A549 (cell line): ENCODE data around the gene ADGRD1. TPM values are rescaled to one million over a fixed set of nuclear protein-coding genes. Genes with fewer than 3 reads are reported as not detected.

ENCODE experiments used
- ATAC-seq, 2 experiments: fragments of 200-7000 bp in 1 of 2; fragments of >200 bp in 1 of 2; cut with Nextera tagmentation in 1 of 2; cut with Tn5 transposase in 1 of 2; 3 replicates each; pipeline versions ENCODE4 v1.8.0 to v1.9.1; 2018 to 2020; ENCODE audit warnings: mild to moderate bottlenecking in 1 of 2, moderate library complexity in 1 of 2
- CTCF ChIA-PET: fragments of 300-600 bp; sonication (Branson Sonifier 250); formaldehyde crosslinking; extraction: SDS; loops from one replicate; lab custom pipeline; 2021; ENCODE audit warnings: antibody characterized with exemption, inconsistent platforms; lab: Yijun Ruan, JAX
- POLR2A ChIA-PET: fragments of 350-600 bp; formaldehyde crosslinking; extraction: SDS; loops from one replicate; lab custom pipeline; 2021; ENCODE audit warnings: antibody characterized with exemption, inconsistent platforms; lab: Yijun Ruan, JAX
- DNase-seq, 2 experiments: peaks; one replicate each; pipeline versions ENCODE4 v3.0.0 to v3.0.0-alpha.2; 2011 to 2016; ENCODE audit warnings: low read depth in 1 of 2, low spot score in 1 of 2
- FAIRE-seq: peaks from 2 replicates; lab custom pipeline; 2011; peaks lifted over from hg19 to GRCh38; lab: Jason Lieb, UNC
- H3K27ac ChIP-seq, 2 experiments: fragments of >200 bp; sonication (Bioruptor Twin); formaldehyde crosslinking; 3 replicates each; pipeline ENCODE4 v1.5.1; 2016 to 2017
- H3K4me1 ChIP-seq: fragments of >200 bp; sonication (Bioruptor Twin); formaldehyde crosslinking; 3 replicates; pipeline ENCODE4 v1.6.1; 2016
- H3K4me2 ChIP-seq: fragments of >200 bp; sonication (Bioruptor Twin); formaldehyde crosslinking; 3 replicates; pipeline ENCODE4 v1.6.1; 2016
- H3K4me3 ChIP-seq: fragments of >200 bp; sonication (Bioruptor Twin); formaldehyde crosslinking; 3 replicates; pipeline ENCODE4 v1.5.1; 2016
- H3K9me3 ChIP-seq: fragments of >200 bp; sonication (Bioruptor Twin); formaldehyde crosslinking; 3 replicates; pipeline ENCODE4 v1.6.1; 2016
- ATOH8 ChIP-seq: fragments of 250-450 bp; sonication (Bioruptor Pico); IDR thresholded peaks from 2 replicates; pipeline ENCODE4 v1.5.0; 2020; ENCODE audit warnings: low read depth, mild to moderate bottlenecking, moderate library complexity
- BHLHE40 ChIP-seq: IDR thresholded peaks from 2 replicates; pipeline ENCODE4 v1.6.1; 2012; ENCODE audit warnings: low read depth, low read length, inconsistent platforms
- CBX2 ChIP-seq: fragments of 200-600 bp; sonication (generic); IDR thresholded peaks from 2 replicates; pipeline ENCODE4 v1.6.1; 2016; ENCODE audit warnings: low read depth, mild to moderate bottlenecking, borderline replicate concordance
- EHF ChIP-seq: fragments of 250-450 bp; sonication (Bioruptor Pico); IDR thresholded peaks from 2 replicates; pipeline ENCODE4 v1.5.0; 2020; ENCODE audit warnings: mild to moderate bottlenecking
- EP300 ChIP-seq, 2 experiments: fragments of >200 bp; sonication (Bioruptor Twin); formaldehyde crosslinking; IDR thresholded peaks; 2 replicates in 1 of 2; 3 replicates in 1 of 2; pipeline ENCODE4 v1.6.1; 2016 to 2017
- ESRRA ChIP-seq: fragments of 150-350 bp; IDR thresholded peaks from 2 replicates; pipeline ENCODE4 v1.6.1; 2014; ENCODE audit warnings: mild to moderate bottlenecking, low read length, borderline replicate concordance
- FOSB ChIP-seq: fragments of 250-450 bp; sonication (Bioruptor Pico); IDR thresholded peaks from 2 replicates; pipeline ENCODE4 v1.5.0; 2020; ENCODE audit warnings: mild to moderate bottlenecking, moderate library complexity
- FOSL2 ChIP-seq, 2 experiments: fragments of 450-650 bp in 1 of 2; fragments of >200 bp in 1 of 2; sonication (Bioruptor Twin) in 1 of 2; formaldehyde crosslinking; IDR thresholded peaks; 2 replicates each; pipeline versions ENCODE4 v1.5.0 to v1.6.1; 2016 to 2020; ENCODE audit warnings: mild to moderate bottlenecking in 1 of 2, moderate library complexity in 1 of 2
- FOXS1 ChIP-seq: fragments of 250-450 bp; sonication (Bioruptor Pico); IDR thresholded peaks from 2 replicates; pipeline ENCODE4 v1.5.0; 2020; ENCODE audit warnings: mild to moderate bottlenecking, moderate library complexity
- HDAC2 ChIP-seq: fragments of 200-600 bp; sonication (generic); IDR thresholded peaks from 2 replicates; pipeline ENCODE4 v1.6.1; 2016
- HES2 ChIP-seq: fragments of >200 bp; sonication (Bioruptor Twin); formaldehyde crosslinking; IDR thresholded peaks from 2 replicates; pipeline ENCODE4 v1.6.1; 2016
- HOXA7 ChIP-seq: fragments of 250-450 bp; sonication (Bioruptor Pico); IDR thresholded peaks from 2 replicates; pipeline ENCODE4 v1.5.0; 2020; ENCODE audit warnings: mild to moderate bottlenecking, moderate library complexity
- HOXB13 ChIP-seq: fragments of 250-450 bp; sonication (Bioruptor Pico); IDR thresholded peaks from 2 replicates; pipeline ENCODE4 v1.5.0; 2020; ENCODE audit warnings: low read depth, mild to moderate bottlenecking, moderate library complexity
- JUNB ChIP-seq: fragments of >200 bp; sonication (Bioruptor Twin); formaldehyde crosslinking; IDR thresholded peaks from 2 replicates; pipeline ENCODE4 v1.6.1; 2016
- KDM5A ChIP-seq: fragments of 200-600 bp; sonication (generic); IDR thresholded peaks from 2 replicates; pipeline ENCODE4 v1.6.1; 2016; ENCODE audit warnings: antibody characterized with exemption, mild to moderate bottlenecking
- MAZ ChIP-seq: fragments of 150-350 bp; IDR thresholded peaks from 2 replicates; pipeline ENCODE4 v1.6.1; 2014; ENCODE audit warnings: antibody characterized with exemption, low read depth, low read length, borderline replicate concordance
- MYC ChIP-seq: IDR thresholded peaks from 2 replicates; pipeline ENCODE4 v1.6.1; 2012; ENCODE audit warnings: mild to moderate bottlenecking, inconsistent platforms, low read length, improper control_type of control experiment, borderline replicate concordance
- NFE2L2 ChIP-seq: fragments of 150-350 bp; conservative IDR thresholded peaks from 2 replicates; pipeline ENCODE4 v1.6.1; 2014; ENCODE audit warnings: low read length
- NPAS2 ChIP-seq: fragments of 250-450 bp; sonication (Bioruptor Pico); IDR thresholded peaks from 2 replicates; pipeline ENCODE4 v1.8.0; 2022; ENCODE audit warnings: mild to moderate bottlenecking, moderate library complexity, borderline replicate concordance
- PBX3 ChIP-seq: IDR thresholded peaks from 2 replicates; pipeline ENCODE4 v1.6.1; 2012
- RCOR1 ChIP-seq: fragments of 150-350 bp; IDR thresholded peaks from 2 replicates; pipeline ENCODE4 v1.6.1; 2014; ENCODE audit warnings: antibody characterized with exemption, low read length, low read depth
- REST ChIP-seq: fragments of 200-600 bp; sonication (generic); IDR thresholded peaks from 2 replicates; pipeline ENCODE4 v1.6.1; 2016; ENCODE audit warnings: antibody characterized with exemption, mild to moderate bottlenecking, moderate library complexity
- SREBF2 ChIP-seq: fragments of 450-650 bp; IDR thresholded peaks from 2 replicates; pipeline ENCODE4 v1.6.1; 2014; ENCODE audit warnings: mild to moderate bottlenecking, moderate library complexity
- ZNF302 ChIP-seq: fragments of 250-450 bp; sonication (Bioruptor Pico); IDR thresholded peaks from 2 replicates; pipeline ENCODE4 v1.9.0; 2021; ENCODE audit warnings: inconsistent platforms, mild to moderate bottlenecking, moderate library complexity
- WGBS: methylation state at CpG from one replicate; pipeline ENCODE4 v1.1.6; 2017; ENCODE audit errors: missing lambda C conversion rate; 5-methylcytosine and 5-hydroxymethylcytosine counted together
- polyA plus RNA-seq, 4 experiments: library from polyadenylated mRNA; depleted of rRNA in 3 of 4; stranded (reverse); fragments of >200 nt; fragmentation: RNase III in 1 of 4; extraction: RNeasy Plus Mini Kit Qiagen cat#74134 plus additional on column Dnase treatment in 1 of 4; gene quantifications; 2 replicates in 3 of 4; 3 replicates in 1 of 4; pipeline ENCODE4 v1.2.3, GENCODE V29; 2011 to 2017

The ADGRD1 gene
- polyA plus RNA-seq, 2 of the 4 experiments (the other 2 are of a cell fraction), result 0.36 to 1.5 TPM

- Histone ChIP-seq H3K4me1 (no peaks in the 10 kb centered on the region), H3K27ac (no peak overlapping the region), H3K9me3 (no peaks in the 10 kb centered on the region), H3K4me3 (no peak overlapping the region), H3K4me2 (no peak overlapping the region)
- TF ChIP-seq HDAC2 (no peak), BHLHE40 (no peak), FOSL2 (IDR thresholded peaks at IDR 0.05) (no peak), FOSL2 (CRISPR knock-in tag; IDR thresholded peaks at IDR 0.05) (no peak), EHF (CRISPR knock-in tag) (no peak), ATOH8 (no peak), ESRRA (no peak), FOXS1 (CRISPR knock-in tag) (no peak), FOSB (CRISPR knock-in tag) (no peak), REST (no peak), CBX2 (no peak), MAZ (no peak), JUNB (no peak), EP300 (IDR thresholded peaks at IDR 0.05) (no peak)
- ChIA-PET POLR2A (no interaction called here), CTCF (interaction anchor here (0.5 kb wide), 1 partner anchor 10 kb away, joined by 5 read pairs; no protein-coding TSS in a partner anchor)
- FAIRE-seq (no peak), ATAC-seq (no peak), DNase-seq (no peak)
- 66% methylated on average over 7 of the region's 10 CpGs for WGBS
Measured at GRCh38 chr12:130977743-130978095, 24.0 kb downstream of the ADGRD1 start.

GRCh38 chr12:130978785-130979184 lies 25.1 kb downstream of the ADGRD1 start:
- CTCF ChIA-PET, result no interaction called here
- 61% methylated on average over 11 of the region's 12 CpGs for WGBS
- no peak overlapping the region for H3K27ac ChIP-seq
- POLR2A ChIA-PET, result no interaction called here
- ATAC-seq (no peak), DNase-seq (no peak), FAIRE-seq (no peak)
- H3K9me3 ChIP-seq, result no peaks in the 10 kb centered on the region
- no peak overlapping the region for H3K4me3 ChIP-seq
- H3K4me1 ChIP-seq, result no peaks in the 10 kb centered on the region
- H3K4me2 ChIP-seq, result no peak overlapping the region
- TF ChIP-seq MYC, result no peak
- TF ChIP-seq PBX3, result no peak
- no peak for TF ChIP-seq HOXB13 (CRISPR knock-in tag)
- TF ChIP-seq EP300 (IDR thresholded peaks at IDR 0.05), result no peak
- TF ChIP-seq JUNB, result no peak
- TF ChIP-seq FOSB (CRISPR knock-in tag), result no peak
- TF ChIP-seq NPAS2 (CRISPR knock-in tag), result no peak
- TF ChIP-seq SREBF2, result no peak
- TF ChIP-seq RCOR1, result no peak
- no peak for TF ChIP-seq KDM5A
- TF ChIP-seq HOXA7 (CRISPR knock-in tag), result no peak
- no peak for TF ChIP-seq FOSL2 (IDR thresholded peaks at IDR 0.05)
- no peak for TF ChIP-seq FOSL2 (CRISPR knock-in tag; IDR thresholded peaks at IDR 0.05)
- TF ChIP-seq HES2, result no peak
- no peak for TF ChIP-seq NFE2L2
- TF ChIP-seq ZNF302 (CRISPR knock-in tag), result no peak
